AG08396 (cell line): ENCODE results near the gene NRXN3.
"Not testable (repeated sequence)": the region's sequence is repeated elsewhere in the genome, so short reads cannot be mapped to it uniquely, and the experiment has no call there.

Experiments used
- DNase-seq: peaks from one replicate; pipeline ENCODE4 v3.0.0; 2012; ENCODE audit warnings: low spot score, mixed read lengths

NRXN3 gene

GRCh38 chr14:79732911-79733655 is 1562.9 kb downstream of the NRXN3 start:
- peak; percentile 5 for DNase-seq

- DNase-seq = no peak
These were observed 1564.0 kb downstream of the NRXN3 start for GRCh38 chr14:79734151-79734550.

GRCh38 chr14:79734656-79735055 is 1564.5 kb downstream of the NRXN3 start:
- no peak for DNase-seq

- DNase-seq = no peak
These were observed 1564.9 kb downstream of the NRXN3 start for GRCh38 chr14:79735121-79735520.

GRCh38 chr14:79740066-79740601 is 1570.0 kb downstream of the NRXN3 start:
- no peak for DNase-seq

- no peak for DNase-seq
These were observed 1572.0 kb downstream of the NRXN3 start for GRCh38 chr14:79742142-79742541.

GRCh38 chr14:79745046-79745445 is 1574.9 kb downstream of the NRXN3 start:
- DNase-seq = no peak

GRCh38 chr14:79749065-79749464 is 1578.9 kb downstream of the NRXN3 start:
- DNase-seq = no peak

- no peak for DNase-seq
These were observed 1588.8 kb downstream of the NRXN3 start for GRCh38 chr14:79758985-79759384.

GRCh38 chr14:79764323-79764722 is 1594.2 kb downstream of the NRXN3 start:
- DNase-seq = no peak

GRCh38 chr14:79766511-79766910 is 1596.3 kb downstream of the NRXN3 start:
- DNase-seq = no peak

GRCh38 chr14:79767251-79767650 is 1597.1 kb downstream of the NRXN3 start:
- DNase-seq = no peak

GRCh38 chr14:79767721-79768120 is 1597.5 kb downstream of the NRXN3 start:
- DNase-seq = not testable (repeated sequence)

- DNase-seq = no peak
These were observed 1611.7 kb downstream of the NRXN3 start for GRCh38 chr14:79781882-79782281.

- no peak for DNase-seq
These were observed 1612.9 kb downstream of the NRXN3 start for GRCh38 chr14:79783041-79783440.

GRCh38 chr14:79786522-79786921 is 1616.3 kb downstream of the NRXN3 start:
- DNase-seq = no peak

GRCh38 chr14:79788346-79788745 is 1618.2 kb downstream of the NRXN3 start:
- DNase-seq = no peak

GRCh38 chr14:79791055-79791732 is 1621.0 kb downstream of the NRXN3 start:
- no peak for DNase-seq

GRCh38 chr14:79802093-79802492 is 1631.9 kb downstream of the NRXN3 start:
- DNase-seq = no peak

GRCh38 chr14:79805636-79806035 is 1635.5 kb downstream of the NRXN3 start:
- DNase-seq = no peak

- DNase-seq = no peak
These were observed 1639.9 kb downstream of the NRXN3 start for GRCh38 chr14:79809849-79810612.

- DNase-seq = no peak
These were observed 1650.8 kb downstream of the NRXN3 start for GRCh38 chr14:79820866-79821535.
